Caco-2 (cell line): Measurements from ENCODE around the gene COMMD2. TPM values are rescaled to one million over a fixed set of nuclear protein-coding genes. Genes with fewer than 3 reads are reported as not detected.

ENCODE experiments used
- BruUV-seq: library from RNA; stranded (reverse); fragments of 400-500 nt; replicated peaks from 2 replicates; lab custom pipeline; 2021; lab: Mats Ljungman, UMichigan
- CTCF ChIA-PET: fragments of 300-600 bp; sonication (Branson Sonifier 250); formaldehyde crosslinking; loops from one replicate; lab custom pipeline; 2022; ENCODE audit warnings: antibody characterized with exemption; lab: Charles Lee
- POLR2A ChIA-PET: fragments of 300-600 bp; sonication (Branson Sonifier 250); formaldehyde crosslinking; loops from one replicate; lab custom pipeline; 2022; ENCODE audit warnings: antibody characterized with exemption; lab: Charles Lee
- DNase-seq, 2 experiments: peaks; one replicate each; pipeline versions ENCODE4 v3.0.0 to v3.0.0-alpha.2; 2020 to 2022
- H3K27me3 ChIP-seq: replicated peaks from 2 replicates; pipeline ENCODE4 v1.6.0; 2011; ENCODE audit warnings: low read length; ENCODE audit not compliant: control insufficient read depth, insufficient read depth
- H3K36me3 ChIP-seq: 2 replicates; pipeline ENCODE4 v1.5.1; 2011; ENCODE audit warnings: low read length; ENCODE audit not compliant: control insufficient read depth, insufficient read depth
- H3K4me1 ChIP-seq: fragments of 250-450 bp; sonication (Bioruptor Pico); 2 replicates; pipeline ENCODE4 v1.5.1; 2020; ENCODE audit warnings: mild to moderate bottlenecking
- H3K4me3 ChIP-seq: 2 replicates; pipeline ENCODE4 v1.5.1; 2011; ENCODE audit warnings: low read depth, mild to moderate bottlenecking, control low read depth, low read length
- H3K9me3 ChIP-seq: fragments of 250-450 bp; sonication (Bioruptor Pico); 2 replicates; pipeline ENCODE4 v1.5.1; 2020; ENCODE audit warnings: mild to moderate bottlenecking, moderate library complexity
- H3K27ac Mint-ChIP-seq: one replicate; pipeline ENCODE4 v1.8.0; 2022; ENCODE audit warnings: mixed read lengths; ENCODE audit not compliant: unreplicated experiment
- H3K27me3 Mint-ChIP-seq: one replicate; pipeline ENCODE4 v1.8.0; 2022; ENCODE audit warnings: mixed read lengths; ENCODE audit not compliant: insufficient read depth, unreplicated experiment
- H3K36me3 Mint-ChIP-seq: one replicate; pipeline ENCODE4 v1.8.0; 2022; ENCODE audit warnings: mild to moderate bottlenecking, mixed read lengths; ENCODE audit not compliant: insufficient read depth, unreplicated experiment
- H3K4me1 Mint-ChIP-seq: one replicate; pipeline ENCODE4 v1.8.0; 2022; ENCODE audit warnings: low read depth, mixed read lengths; ENCODE audit not compliant: unreplicated experiment
- H3K4me3 Mint-ChIP-seq: one replicate; pipeline ENCODE4 v1.8.0; 2022; ENCODE audit warnings: mild to moderate bottlenecking, moderate library complexity, mixed read lengths; ENCODE audit not compliant: unreplicated experiment
- H3K9me3 Mint-ChIP-seq: one replicate; pipeline ENCODE4 v1.8.0; 2022; ENCODE audit warnings: mixed read lengths; ENCODE audit not compliant: unreplicated experiment
- CTCF ChIP-seq, 2 experiments: fragments of 200-600 bp in 1 of 2; IDR thresholded peaks; 1 replicate in 1 of 2; 2 replicates in 1 of 2; pipeline versions ENCODE4 v1.5.1 to v1.8.0; 2011 to 2022; ENCODE audit warnings: antibody characterized with exemption in 1 of 2, control low read depth in 1 of 2, inconsistent platforms in 1 of 2, low read depth in 1 of 2, low read length in 1 of 2, mild to moderate bottlenecking in 1 of 2, moderate library complexity in 1 of 2; ENCODE audit not compliant: insufficient read depth in 1 of 2, severe bottlenecking in 1 of 2, unreplicated experiment in 1 of 2
- intact Hi-C: fragments of 100-400 bp; cut with micrococcal nuclease; formaldehyde crosslinking; loops from one replicate; pipeline ENCODE4 v1.10.0; 2022; ENCODE audit not compliant: unreplicated experiment
- total RNA-seq: library from RNA; stranded (reverse); gene quantifications from 2 replicates; pipeline ENCODE4 v1.2.3, GENCODE V29; 2022

The COMMD2 gene
- total RNA-seq, 1 experiment from 2014 or later, result 42.6 TPM

GRCh38 chr3:149767720-149768119 is 15.4 kb upstream of the COMMD2 start:
- Histone ChIP-seq H3K27me3 (no peaks in the 10 kb centered on the region), H3K4me1 (peaks cover 12% of the 10 kb centered on the region), H3K4me3 (no peak overlapping the region), H3K36me3 (no peaks in the 10 kb centered on the region), H3K9me3 (no peaks in the 10 kb centered on the region)
- no peak overlapping the region for H3K27ac Mint-ChIP-seq
- no TSS peak for BruUV-seq
- no peak for TF ChIP-seq CTCF (IDR thresholded peaks at IDR 0.05; ENCODE audit: insufficient read depth in 1 of 2, low read depth in 1 of 2, low read length in 1 of 2, severe bottlenecking in 1 of 2, unreplicated experiment in 1 of 2)
- ChIA-PET CTCF (interaction anchor here (5.3 kb wide), 1 partner anchor 41 kb away, joined by 146 read pairs; no protein-coding TSS in a partner anchor), POLR2A (no interaction called here)
- intact Hi-C loops, result no loop called here
- H3K4me1 Mint-ChIP-seq, result no peaks in the 10 kb centered on the region
- no peaks in the 10 kb centered on the region for H3K9me3 Mint-ChIP-seq
- H3K36me3 Mint-ChIP-seq, result no peaks in the 10 kb centered on the region
- H3K4me3 Mint-ChIP-seq, result no peak overlapping the region
- DNase-seq, result no peak
- H3K27me3 Mint-ChIP-seq, result peaks cover 3% of the 10 kb centered on the region

- H3K27me3 Mint-ChIP-seq, result peaks cover 3% of the 10 kb centered on the region
- DNase-seq, result peak in 1 of 2 experiments; percentile 25
- ChIA-PET POLR2A (no interaction called here), CTCF (interaction anchor here (0.6 to 5.3 kb wide), 6 partner anchors 10 to 415 kb away, joined by 3 to 146 read pairs (median 4); partner anchors contain the start of gene RNF13)
- no peaks in the 10 kb centered on the region for H3K9me3 Mint-ChIP-seq
- intact Hi-C loops, result loop anchor here (1.0 kb wide), 1 partner anchor 42 kb away; no protein-coding TSS in a partner anchor
- Histone ChIP-seq H3K27me3 (no peaks in the 10 kb centered on the region; the same call in 1 of the 2 replicates), H3K4me1 (peaks cover 11% of the 10 kb centered on the region), H3K36me3 (no peaks in the 10 kb centered on the region), H3K9me3 (no peaks in the 10 kb centered on the region), H3K4me3 (no peak overlapping the region)
- no peak overlapping the region for H3K27ac Mint-ChIP-seq
- TF ChIP-seq CTCF (IDR thresholded peaks at IDR 0.05; ENCODE audit: insufficient read depth in 1 of 2, low read depth in 1 of 2, low read length in 1 of 2, severe bottlenecking in 1 of 2, unreplicated experiment in 1 of 2), result peak; percentile 40 to 74
- no peaks in the 10 kb centered on the region for H3K4me1 Mint-ChIP-seq
- BruUV-seq, result no TSS peak
- H3K4me3 Mint-ChIP-seq, result no peak overlapping the region
- no peaks in the 10 kb centered on the region for H3K36me3 Mint-ChIP-seq
Observed at GRCh38 chr3:149765762-149766334, 13.6 kb upstream of the COMMD2 start.

GRCh38 chr3:149764302-149764701 is 12.0 kb upstream of the COMMD2 start:
- H3K9me3 Mint-ChIP-seq, result no peaks in the 10 kb centered on the region
- DNase-seq, result no peak
- Histone ChIP-seq H3K36me3 (no peaks in the 10 kb centered on the region), H3K4me1 (peaks cover 11% of the 10 kb centered on the region), H3K27me3 (no peaks in the 10 kb centered on the region; the same call in 1 of the 2 replicates), H3K9me3 (no peaks in the 10 kb centered on the region), H3K4me3 (no peak overlapping the region)
- H3K4me3 Mint-ChIP-seq, result no peak overlapping the region
- TF ChIP-seq CTCF (IDR thresholded peaks at IDR 0.05; ENCODE audit: insufficient read depth in 1 of 2, low read depth in 1 of 2, low read length in 1 of 2, severe bottlenecking in 1 of 2, unreplicated experiment in 1 of 2), result no peak
- BruUV-seq, result no TSS peak
- no peak overlapping the region for H3K27ac Mint-ChIP-seq
- POLR2A ChIA-PET, result no interaction called here
- peaks cover 3% of the 10 kb centered on the region for H3K27me3 Mint-ChIP-seq
- no peaks in the 10 kb centered on the region for H3K4me1 Mint-ChIP-seq
- H3K36me3 Mint-ChIP-seq, result no peaks in the 10 kb centered on the region
- intact Hi-C loops, result no loop called here
- CTCF ChIA-PET, result interaction anchor here (5.3 kb wide), 1 partner anchor 44 kb away, joined by 146 read pairs; no protein-coding TSS in a partner anchor
